Neuronal stem cell (in vitro differentiated cells): ENCODE measurements around the gene NR1H3.

Experiments
- DNase-seq: peaks from one replicate; pipeline ENCODE4 v3.0.0-alpha.2; 2013; ENCODE audit warnings: low spot score
- H2AFZ ChIP-seq: one replicate; pipeline ENCODE4 v1.6.1; 2013; ENCODE audit warnings: mild to moderate bottlenecking, low read length, inconsistent platforms
- H2AK5ac ChIP-seq: 2 replicates; pipeline ENCODE4 v1.6.1; 2013; ENCODE audit warnings: low read depth, mild to moderate bottlenecking, inconsistent platforms, low read length, moderate library complexity, mixed read lengths
- H2BK120ac ChIP-seq: 2 replicates; pipeline ENCODE4 v1.6.1; 2013; ENCODE audit warnings: low read depth, mild to moderate bottlenecking, inconsistent platforms, low read length, moderate library complexity, mixed read lengths
- H2BK12ac ChIP-seq: one replicate; pipeline ENCODE4 v1.6.1; 2013; ENCODE audit warnings: low read length, inconsistent platforms
- H2BK15ac ChIP-seq: 2 replicates; pipeline ENCODE4 v1.6.1; 2013; ENCODE audit warnings: mild to moderate bottlenecking, low read length, inconsistent platforms, mixed read lengths
- H2BK5ac ChIP-seq: one replicate; pipeline ENCODE4 v1.6.1; 2013; ENCODE audit warnings: inconsistent platforms, mild to moderate bottlenecking, low read length, moderate library complexity
- H3K14ac ChIP-seq: one replicate; pipeline ENCODE4 v1.6.1; 2013; ENCODE audit warnings: low read length, inconsistent platforms
- H3K18ac ChIP-seq: 2 replicates; pipeline ENCODE4 v1.6.1; 2013; ENCODE audit warnings: low read length, inconsistent platforms
- H3K23ac ChIP-seq: 2 replicates; pipeline ENCODE4 v1.6.1; 2013; ENCODE audit warnings: low read depth, mild to moderate bottlenecking, mixed read lengths, low read length, inconsistent platforms; ENCODE audit not compliant: poor library complexity
- H3K27ac ChIP-seq: replicated peaks from 3 replicates; pipeline ENCODE4 v1.5.1; 2013; ENCODE audit warnings: low read length, inconsistent platforms
- H3K27me3 ChIP-seq, 3 experiments: 2 replicates each; pipeline ENCODE4 v1.6.1; 2013; ENCODE audit warnings: low read length in 3 of 3, mild to moderate bottlenecking in 2 of 3, inconsistent platforms in 1 of 3, low read depth in 1 of 3, mixed read lengths in 1 of 3, moderate library complexity in 1 of 3; ENCODE audit not compliant: control insufficient read depth in 3 of 3, insufficient read depth in 3 of 3
- H3K36me3 ChIP-seq, 2 donors: replicated peaks in 1 of 2; 2 replicates each; pipeline ENCODE4 v1.6.1; 2013; ENCODE audit warnings: low read length in 2 of 2; ENCODE audit not compliant: control insufficient read depth in 2 of 2, insufficient read depth in 2 of 2
- H3K4ac ChIP-seq: 2 replicates; pipeline ENCODE4 v1.6.1; 2013; ENCODE audit warnings: inconsistent platforms, mild to moderate bottlenecking, low read length, moderate library complexity
- H3K4me1 ChIP-seq, 2 donors: 1 replicate in 1 of 2; 2 replicates in 1 of 2; pipeline ENCODE4 v1.6.1; 2013; ENCODE audit warnings: low read length in 2 of 2, low read depth in 1 of 2; ENCODE audit not compliant: control insufficient read depth in 2 of 2, insufficient read depth in 1 of 2
- H3K4me2 ChIP-seq: one replicate; pipeline ENCODE4 v1.6.1; 2013; ENCODE audit warnings: mild to moderate bottlenecking, low read length, inconsistent platforms; ENCODE audit not compliant: insufficient read depth, poor library complexity, severe bottlenecking
- H3K4me3 ChIP-seq, 2 donors: 2 replicates each; pipeline ENCODE4 v1.5.1; 2013; ENCODE audit warnings: low read length in 2 of 2, mild to moderate bottlenecking in 2 of 2, inconsistent platforms in 1 of 2, moderate library complexity in 1 of 2
- H3K79me1 ChIP-seq: one replicate; pipeline ENCODE4 v1.6.1; 2013; ENCODE audit warnings: low read depth, mild to moderate bottlenecking, inconsistent platforms, low read length, moderate library complexity
- H3K9ac ChIP-seq: one replicate; pipeline ENCODE4 v1.6.1; 2013; ENCODE audit warnings: mild to moderate bottlenecking, low read depth, low read length, inconsistent platforms; ENCODE audit not compliant: poor library complexity
- H3K9me3 ChIP-seq, 2 donors: replicated peaks in 1 of 2; 2 replicates each; pipeline versions ENCODE3 to v1.6.1; 2013; ENCODE audit warnings: low read length in 2 of 2, mild to moderate bottlenecking in 2 of 2, inconsistent platforms in 1 of 2, low read depth in 1 of 2, mixed read lengths in 1 of 2, moderate library complexity in 1 of 2; ENCODE audit not compliant: control insufficient read depth in 2 of 2, insufficient read depth in 1 of 2
- H4K8ac ChIP-seq: one replicate; pipeline ENCODE4 v1.6.1; 2013; ENCODE audit warnings: low read depth, mild to moderate bottlenecking, inconsistent platforms, low read length, moderate library complexity
- H4K91ac ChIP-seq: one replicate; pipeline ENCODE4 v1.6.1; 2013; ENCODE audit warnings: low read length, low read depth, mild to moderate bottlenecking, inconsistent platforms; ENCODE audit not compliant: poor library complexity
- WGBS, 2 donors: extraction: QIAGEN DNeasy Blood & Tissue Kit; methylation state at CpG; one replicate each; pipeline ENCODE4 v1.1.7; 2013; ENCODE audit warnings: missing lambda C conversion rate in 2 of 2, mixed read lengths in 1 of 2; ENCODE audit not compliant: insufficient read length in 2 of 2, insufficient replicate concordance in 1 of 2; ENCODE audit errors: extremely low coverage in 2 of 2; 5-methylcytosine and 5-hydroxymethylcytosine counted together

Gene NR1H3

GRCh38 chr11:47213950-47214565 lies 43.7 kb upstream of the NR1H3 start:
- no peak overlapping the region for H3K9ac ChIP-seq
- no peak overlapping the region for H3K4ac ChIP-seq
- peaks cover 0 to 5% of the 10 kb centered on the region in 2 donors for H3K36me3 ChIP-seq
- no peak overlapping the region for H2AK5ac ChIP-seq
- no peak overlapping the region for H4K91ac ChIP-seq
- WGBS, 2 donors = no CpG with 5 or more reads among the region's 20 CpGs
- H3K27me3 ChIP-seq = no peaks in the 10 kb centered on the region
- peak overlapping the region; percentile 8 for H4K8ac ChIP-seq
- no peak overlapping the region for H2BK120ac ChIP-seq
- peak; percentile 68 for DNase-seq
- peaks cover 7% of the 10 kb centered on the region for H3K79me1 ChIP-seq
- peak overlapping the region; percentile 81 for H2AFZ ChIP-seq
- H2BK5ac ChIP-seq = no peak overlapping the region
- H3K14ac ChIP-seq = no peak overlapping the region
- H3K23ac ChIP-seq = peak overlapping the region; percentile 34
- H2BK12ac ChIP-seq = no peak overlapping the region
- no peaks in the 10 kb centered on the region for H3K9me3 ChIP-seq
- peak overlapping the region; percentile 56 for H2BK15ac ChIP-seq
- peak overlapping the region; percentile 60 for H3K4me2 ChIP-seq
- peak overlapping the region in 1 of 2 donors; percentile 77 for H3K4me3 ChIP-seq
- H3K27ac ChIP-seq = peak overlapping the region; percentile 64
- H3K18ac ChIP-seq = peak overlapping the region; percentile 52
- H3K4me1 ChIP-seq = peaks cover 6 to 10% of the 10 kb centered on the region in 2 donors

GRCh38 chr11:47215366-47215910 lies 42.4 kb upstream of the NR1H3 start:
- Histone ChIP-seq H3K27me3 (no peaks in the 10 kb centered on the region), H3K27ac (peak overlapping the region; percentile 82), H4K91ac (peak overlapping the region; percentile 94), H3K9ac (peak overlapping the region; percentile 97), H2BK12ac (peak overlapping the region; percentile 0), H2AFZ (peak overlapping the region; percentile 81), H2BK5ac (peak overlapping the region; percentile 95), H2BK15ac (peak overlapping the region; percentile 66), H3K4me1 (peaks cover 10 to 13% of the 10 kb centered on the region in 2 donors), H3K4ac (peak overlapping the region; percentile 32), H3K23ac (peak overlapping the region; percentile 38), H3K79me1 (peaks cover 7% of the 10 kb centered on the region), H4K8ac (no peak overlapping the region), H3K18ac (peak overlapping the region; percentile 96), H3K36me3 (peaks cover 2 to 10% of the 10 kb centered on the region in 2 donors), H3K4me2 (peak overlapping the region; percentile 85), H2BK120ac (no peak overlapping the region), H2AK5ac (peak overlapping the region; percentile 92), H3K4me3 (peak overlapping the region; percentile 48 to 84), H3K9me3 (no peaks in the 10 kb centered on the region), H3K14ac (peak overlapping the region; percentile 83)
- no CpG with 5 or more reads among the region's 15 CpGs for WGBS, 2 donors
- DNase-seq = no peak

GRCh38 chr11:47216121-47216798 lies 41.5 kb upstream of the NR1H3 start:
- peak overlapping the region; percentile 85 for H3K4me2 ChIP-seq
- H4K8ac ChIP-seq = no peak overlapping the region
- WGBS, 2 donors = no CpG with 5 or more reads among the region's 12 CpGs
- no peak overlapping the region for H2BK120ac ChIP-seq
- no peak for DNase-seq
- H3K4me1 ChIP-seq = peaks cover 10 to 15% of the 10 kb centered on the region in 2 donors
- no peak overlapping the region for H2AK5ac ChIP-seq
- H3K36me3 ChIP-seq = peaks cover 2 to 11% of the 10 kb centered on the region in 2 donors
- no peak overlapping the region for H3K14ac ChIP-seq
- no peaks in the 10 kb centered on the region for H3K9me3 ChIP-seq
- H3K4ac ChIP-seq = no peak overlapping the region
- no peak overlapping the region for H2BK15ac ChIP-seq
- H2AFZ ChIP-seq = peak overlapping the region; percentile 81
- no peak overlapping the region for H3K23ac ChIP-seq
- no peaks in the 10 kb centered on the region for H3K27me3 ChIP-seq
- no peak overlapping the region for H2BK5ac ChIP-seq
- H3K4me3 ChIP-seq = peak overlapping the region; percentile 38 to 48
- no peak overlapping the region for H4K91ac ChIP-seq
- peak overlapping the region; percentile 60 for H3K9ac ChIP-seq
- H3K18ac ChIP-seq = no peak overlapping the region
- H3K79me1 ChIP-seq = peaks cover 7% of the 10 kb centered on the region
- H3K27ac ChIP-seq = no peak overlapping the region
- no peak overlapping the region for H2BK12ac ChIP-seq

GRCh38 chr11:47220401-47220821 lies 37.4 kb upstream of the NR1H3 start:
- Histone ChIP-seq H3K79me1 (peaks cover 7% of the 10 kb centered on the region), H3K23ac (no peak overlapping the region), H2AFZ (no peak overlapping the region), H3K4me2 (no peak overlapping the region), H2BK15ac (no peak overlapping the region), H4K8ac (no peak overlapping the region), H3K4me1 (peaks cover 8 to 11% of the 10 kb centered on the region in 2 donors), H3K4ac (no peak overlapping the region), H3K9ac (no peak overlapping the region), H2BK120ac (no peak overlapping the region), H2AK5ac (no peak overlapping the region), H3K27ac (no peak overlapping the region), H3K27me3 (no peaks in the 10 kb centered on the region), H3K36me3 (peaks cover 9 to 15% of the 10 kb centered on the region in 2 donors), H2BK5ac (no peak overlapping the region), H2BK12ac (no peak overlapping the region), H3K4me3 (no peak overlapping the region), H4K91ac (no peak overlapping the region), H3K18ac (no peak overlapping the region), H3K14ac (no peak overlapping the region), H3K9me3 (no peaks in the 10 kb centered on the region)
- no peak for DNase-seq
- no CpG with 5 or more reads among the region's 1 CpG for WGBS, 2 donors
